GM08714 (cell line): ENCODE measurements around the gene GYPE.
"Not testable (repeated sequence)": the region's sequence is repeated elsewhere in the genome, so short reads cannot be mapped to it uniquely, and the experiment has no call there.

Experiments
- H3K4me3 ChIP-seq: fragments of 200-500 bp; sonication (Bioruptor generic); 2 replicates; pipeline ENCODE4 v1.5.1; 2014; ENCODE audit warnings: mild to moderate bottlenecking, low read length, inconsistent platforms
- ZNF274 ChIP-seq: IDR thresholded peaks from 2 replicates; pipeline ENCODE4 v1.6.1; 2012; ENCODE audit warnings: mild to moderate bottlenecking, low read depth, low read length

GYPE gene

GRCh38 chr4:143905440-143905839 is at the start of gene GYPE:
Gene GYPE, minus strand, starts transcription at chr4:143905559. Its CDS starts 52 bp downstream, at chr4:143905507.
- H3K4me3 ChIP-seq = not testable (repeated sequence)

GRCh38 chr4:143951458-143951972 is 46.2 kb upstream of the GYPE start:
- H3K4me3 ChIP-seq = not testable (repeated sequence)

DNA sequence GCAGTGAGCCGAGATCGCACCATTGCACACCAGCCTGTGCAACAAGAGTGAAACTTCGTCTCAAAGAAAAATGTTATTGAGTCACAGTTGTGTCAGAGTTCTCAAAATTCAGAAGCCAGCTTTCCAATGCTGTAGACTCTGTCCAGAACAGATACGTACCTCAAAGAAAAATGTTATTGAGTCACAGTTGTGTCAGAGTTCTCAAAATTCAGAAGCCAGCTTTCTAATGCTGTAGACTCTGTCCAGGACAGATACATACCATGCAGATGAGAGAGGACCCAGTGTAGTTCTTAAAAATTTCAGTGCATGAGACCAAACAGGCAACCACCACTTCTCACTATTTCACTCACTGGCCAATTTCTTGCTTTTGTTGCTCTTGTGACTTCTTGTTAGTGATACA is 45.6 kb upstream of the GYPE start:
- not testable (repeated sequence) for H3K4me3 ChIP-seq

GRCh38 chr4:143950185-143950584 is 44.8 kb upstream of the GYPE start:
- H3K4me3 ChIP-seq = not testable (repeated sequence)

GRCh38 chr4:143947493-143947892 is 42.1 kb upstream of the GYPE start:
- H3K4me3 ChIP-seq = not testable (repeated sequence)

DNA sequence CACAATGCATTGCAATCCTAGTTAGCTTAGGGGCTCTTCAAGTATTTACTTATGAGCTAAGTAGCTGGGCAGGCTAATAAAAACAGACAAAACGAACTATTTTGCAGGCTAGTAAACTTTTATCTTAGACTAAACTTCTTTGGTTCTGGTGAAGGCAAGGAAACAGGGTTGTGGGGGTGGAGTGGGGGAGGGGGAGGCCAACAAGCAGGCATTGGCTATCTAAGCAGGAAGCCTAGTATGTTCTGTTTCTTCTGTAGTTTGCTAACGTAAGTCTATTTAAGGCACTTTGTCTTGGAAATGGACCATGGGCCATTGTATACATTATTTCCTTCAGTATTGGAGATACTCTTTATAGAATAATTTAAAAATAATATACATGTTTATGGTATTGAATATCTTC is 35.3 kb upstream of the GYPE start:
- not testable (repeated sequence) for H3K4me3 ChIP-seq

- no peak for TF ChIP-seq ZNF274
- no peak overlapping the region for H3K4me3 ChIP-seq
Observed at GRCh38 chr4:143939528-143939927, 34.2 kb upstream of the GYPE start.

- not testable (repeated sequence) for H3K4me3 ChIP-seq
Observed at GRCh38 chr4:143938890-143939289, 33.5 kb upstream of the GYPE start.

GRCh38 chr4:143921181-143921580 is 15.8 kb upstream of the GYPE start:
- TF ChIP-seq ZNF274 = no peak
- H3K4me3 ChIP-seq = no peak overlapping the region

GRCh38 chr4:143916485-143916884 is 11.1 kb upstream of the GYPE start:
- not testable (repeated sequence) for H3K4me3 ChIP-seq

DNA sequence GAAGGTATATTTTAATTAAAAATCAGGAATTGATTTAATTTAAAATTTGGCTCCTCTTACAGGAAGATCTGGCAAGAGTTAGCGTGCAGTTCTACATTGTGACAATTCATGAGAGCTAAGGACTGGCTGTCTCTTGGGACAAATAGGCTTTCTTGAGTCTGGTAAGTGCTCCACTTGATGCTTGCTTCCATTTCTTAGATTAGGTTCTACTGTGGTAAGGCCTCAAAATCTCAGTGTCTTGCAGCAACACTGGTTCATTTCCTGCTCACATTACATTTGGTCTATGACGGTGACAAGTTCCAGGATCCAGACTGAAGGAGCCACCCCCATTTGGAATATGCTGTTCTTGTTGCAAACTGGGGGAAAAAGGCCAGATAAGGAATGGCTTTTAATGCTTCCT is 7.1 kb upstream of the GYPE start:
- 0 out of 2 replicates have a peak overlapping the region, but pooled peaks have one; percentile 91 for H3K4me3 ChIP-seq

DNA sequence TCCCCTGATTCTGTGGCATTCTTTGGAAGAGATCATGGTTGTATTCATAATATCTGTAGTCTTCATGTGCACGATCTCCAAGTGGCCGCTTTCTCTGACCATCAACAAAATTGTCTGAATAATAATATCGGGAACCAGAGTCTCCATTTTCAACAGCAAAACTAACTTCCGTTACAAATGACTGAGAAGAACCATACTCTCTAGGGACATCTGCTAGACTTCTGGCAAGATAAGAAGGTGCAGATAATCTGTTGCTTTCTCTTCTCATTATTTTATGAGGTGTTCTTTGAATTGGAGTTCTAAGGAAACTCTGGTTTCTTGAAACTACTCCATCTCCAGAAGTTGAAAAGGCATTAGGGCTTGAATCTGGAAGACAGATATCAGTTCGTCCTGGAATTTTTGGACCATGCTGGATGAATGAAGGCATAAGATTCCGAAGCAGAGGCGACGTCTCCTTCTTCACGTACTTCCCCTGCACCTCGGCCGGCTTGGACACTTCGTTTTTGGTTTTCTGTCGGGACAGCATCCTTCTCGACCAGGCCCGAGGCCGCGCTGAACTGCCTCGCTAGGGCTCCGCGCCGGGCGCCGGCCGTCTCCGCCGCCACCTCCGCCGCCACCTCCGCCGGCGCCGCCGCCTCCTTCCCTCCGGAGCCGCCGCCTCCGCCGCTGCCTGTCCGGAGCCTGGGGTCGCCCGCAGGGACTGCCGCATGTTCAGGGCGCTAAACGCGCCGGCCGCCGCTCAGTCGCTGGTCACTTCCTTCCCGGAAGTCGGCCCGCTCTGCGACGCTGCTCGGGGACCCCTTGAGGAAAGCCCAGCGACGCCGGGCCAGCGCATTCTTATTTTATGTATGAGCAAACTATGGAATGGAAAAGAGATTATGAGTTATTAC is 6.4 kb upstream of the GYPE start:
- H3K4me3 ChIP-seq = peak overlapping the region; percentile 91; the same call in 1 of the 2 replicates

DNA sequence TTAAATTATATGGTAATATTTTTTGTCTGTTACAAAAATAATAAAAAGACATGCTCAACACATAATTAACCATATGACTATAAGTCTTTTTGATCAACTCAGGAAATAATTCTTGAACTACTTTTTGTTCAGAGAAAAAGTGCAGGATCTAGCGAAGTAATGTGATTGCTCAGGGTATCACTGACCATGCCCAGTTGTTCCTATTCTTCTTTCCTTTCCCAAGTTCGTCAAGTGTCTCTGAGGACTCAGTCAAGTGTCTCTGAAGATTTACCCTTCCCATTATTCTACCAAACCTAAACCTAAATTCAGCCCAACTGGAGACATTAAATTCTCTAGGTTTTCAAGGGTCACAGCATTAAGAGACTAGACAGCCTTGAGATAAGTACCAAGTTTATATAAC is 5.5 kb upstream of the GYPE start:
- peak overlapping the region; percentile 43 for H3K4me3 ChIP-seq

- H3K4me3 ChIP-seq = not testable (repeated sequence)
Observed at GRCh38 chr4:143907811-143908210, 2.5 kb upstream of the GYPE start.

DNA sequence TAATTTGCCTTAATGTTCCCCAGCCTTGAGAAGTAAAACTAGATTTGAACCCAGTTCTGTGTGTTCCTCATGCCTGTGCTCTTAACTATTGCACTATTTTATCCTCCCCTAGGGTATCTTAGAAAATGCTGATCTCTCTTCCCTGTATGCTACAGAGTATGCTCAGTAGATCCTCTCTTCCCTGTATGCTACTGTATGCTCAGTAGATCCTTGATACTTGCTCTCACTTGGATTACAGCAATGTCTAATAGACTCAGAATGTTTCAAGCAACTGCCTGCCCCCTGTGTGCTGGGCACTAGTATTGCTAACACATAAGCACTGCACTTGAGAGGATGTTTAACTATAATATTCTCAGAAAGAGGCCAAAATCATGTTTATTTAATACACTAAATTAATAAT is 928 bp downstream of the GYPE start:
- H3K4me3 ChIP-seq = not testable (repeated sequence)

DNA sequence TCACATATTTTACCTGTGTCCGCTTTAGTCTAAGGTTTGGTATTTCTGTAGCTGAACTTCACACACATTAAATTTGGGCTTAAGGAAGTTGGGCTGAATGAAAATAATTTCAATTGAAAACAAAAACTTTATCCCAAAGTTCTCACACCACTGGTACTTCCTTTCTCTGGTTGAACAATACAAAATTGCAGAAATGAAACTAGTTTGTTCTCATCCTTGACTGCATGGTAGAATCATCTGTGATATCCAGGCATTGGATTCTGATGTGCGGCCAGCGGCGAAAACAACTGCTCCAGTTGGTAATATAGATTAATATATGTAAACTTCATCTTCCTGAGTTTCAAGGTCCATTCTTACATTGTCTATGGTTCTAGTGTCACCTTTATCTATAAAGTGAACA is 15.0 kb downstream of the GYPE start:
- not testable (repeated sequence) for H3K4me3 ChIP-seq

- H3K4me3 ChIP-seq = not testable (repeated sequence)
Observed at GRCh38 chr4:143888189-143888588, 17.2 kb downstream of the GYPE start.

- H3K4me3 ChIP-seq = not testable (repeated sequence)
Observed at GRCh38 chr4:143884965-143885364, 20.4 kb downstream of the GYPE start.
